ENCODE data around the gene LAMTOR4.

Gene LAMTOR4

GRCh38 chr7:100130608-100131453 is 17.9 kb upstream of the LAMTOR4 start:
- Histone ChIP-seq H3K4me2 (ENCODE audit: low read length) (peak overlapping the region; percentile 44), H3K79me2 (no peaks in the 10 kb centered on the region), H3K4me1 (peaks cover 3% of the 10 kb centered on the region), H3K9ac (no peak overlapping the region), H3K9me3 (ENCODE audit: control insufficient read depth, low read length) (no peaks in the 10 kb centered on the region), H3K36me3 (ENCODE audit: control insufficient read depth, insufficient read depth, low read length) (no peaks in the 10 kb centered on the region), H3K4me3 (ENCODE audit: low read depth, low read length) (no peak overlapping the region), H3K27me3 (ENCODE audit: control insufficient read depth, insufficient read depth, low read length) (no peaks in the 10 kb centered on the region), H2AFZ (peak overlapping the region; percentile 40), H3K27ac (no peak overlapping the region)
- TF ChIP-seq, protein P1, sequence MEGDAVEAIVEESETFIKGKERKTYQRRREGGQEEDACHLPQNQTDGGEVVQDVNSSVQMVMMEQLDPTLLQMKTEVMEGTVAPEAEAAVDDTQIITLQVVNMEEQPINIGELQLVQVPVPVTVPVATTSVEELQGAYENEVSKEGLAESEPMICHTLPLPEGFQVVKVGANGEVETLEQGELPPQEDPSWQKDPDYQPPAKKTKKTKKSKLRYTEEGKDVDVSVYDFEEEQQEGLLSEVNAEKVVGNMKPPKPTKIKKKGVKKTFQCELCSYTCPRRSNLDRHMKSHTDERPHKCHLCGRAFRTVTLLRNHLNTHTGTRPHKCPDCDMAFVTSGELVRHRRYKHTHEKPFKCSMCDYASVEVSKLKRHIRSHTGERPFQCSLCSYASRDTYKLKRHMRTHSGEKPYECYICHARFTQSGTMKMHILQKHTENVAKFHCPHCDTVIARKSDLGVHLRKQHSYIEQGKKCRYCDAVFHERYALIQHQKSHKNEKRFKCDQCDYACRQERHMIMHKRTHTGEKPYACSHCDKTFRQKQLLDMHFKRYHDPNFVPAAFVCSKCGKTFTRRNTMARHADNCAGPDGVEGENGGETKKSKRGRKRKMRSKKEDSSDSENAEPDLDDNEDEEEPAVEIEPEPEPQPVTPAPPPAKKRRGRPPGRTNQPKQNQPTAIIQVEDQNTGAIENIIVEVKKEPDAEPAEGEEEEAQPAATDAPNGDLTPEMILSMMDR (IDR thresholded peaks at IDR 0.05): peak; percentile 88

DNA sequence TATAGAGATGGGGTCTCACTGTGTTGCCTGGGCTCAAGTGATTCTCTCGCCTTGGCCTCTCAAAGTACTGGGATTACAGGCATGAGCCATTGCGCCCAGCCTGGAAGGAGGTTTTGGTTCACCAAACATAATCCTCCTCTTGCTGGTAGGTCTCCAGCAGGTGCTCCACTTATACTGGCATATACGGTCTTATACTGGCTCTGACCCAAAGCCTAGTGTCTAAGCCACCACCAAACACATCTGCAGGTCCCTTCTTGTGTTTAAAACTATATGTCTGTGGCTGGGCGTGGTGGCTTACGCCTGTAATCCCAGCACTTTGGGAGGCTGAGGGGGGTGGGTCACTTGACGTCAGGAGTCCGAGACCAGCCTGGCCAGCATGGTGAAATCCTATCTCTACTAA is 16.6 kb upstream of the LAMTOR4 start:
- Histone ChIP-seq H3K9ac (no peak overlapping the region), H3K4me1 (peaks cover 3% of the 10 kb centered on the region), H3K4me2 (ENCODE audit: low read length) (no peak overlapping the region), H3K9me3 (ENCODE audit: control insufficient read depth, low read length) (no peaks in the 10 kb centered on the region), H2AFZ (no peak overlapping the region), H3K36me3 (ENCODE audit: control insufficient read depth, insufficient read depth, low read length) (no peaks in the 10 kb centered on the region), H3K27me3 (ENCODE audit: control insufficient read depth, insufficient read depth, low read length) (no peaks in the 10 kb centered on the region), H3K27ac (no peak overlapping the region), H3K4me3 (ENCODE audit: low read depth, low read length) (no peak overlapping the region), H3K79me2 (no peaks in the 10 kb centered on the region)
- TF ChIP-seq, protein P1 (IDR thresholded peaks at IDR 0.05): no peak

DNA sequence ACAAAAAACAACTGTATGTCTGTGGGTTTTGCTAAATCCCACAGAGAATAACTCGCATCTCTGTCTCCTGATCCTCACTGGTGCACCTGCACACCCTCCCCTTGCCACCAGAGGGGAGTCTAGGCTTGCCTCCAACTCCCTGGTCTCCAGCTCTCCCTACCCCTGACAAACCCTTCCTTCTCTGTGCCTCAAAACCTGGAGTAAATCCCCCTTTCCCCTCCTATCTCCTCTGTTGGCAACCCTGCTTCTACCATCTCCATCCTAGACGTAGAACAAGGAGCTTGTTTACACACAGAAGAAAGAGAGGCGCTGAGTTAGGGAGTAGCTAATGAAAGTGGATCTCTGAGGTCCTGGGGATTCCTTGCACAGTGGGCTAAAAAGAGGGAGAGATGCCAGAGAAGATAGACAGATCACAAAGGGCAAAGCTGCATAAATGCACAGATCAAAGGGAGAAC is 16.0 kb upstream of the LAMTOR4 start:
- H3K9ac ChIP-seq: no peak overlapping the region
- no peaks in the 10 kb centered on the region for H3K9me3 ChIP-seq (ENCODE audit: control insufficient read depth, low read length)
- H2AFZ ChIP-seq: peak overlapping the region; percentile 10
- H3K4me3 ChIP-seq (ENCODE audit: low read depth, low read length): no peak overlapping the region
- peaks cover 3% of the 10 kb centered on the region for H3K4me1 ChIP-seq
- H3K27ac ChIP-seq: no peak overlapping the region
- no peaks in the 10 kb centered on the region for H3K27me3 ChIP-seq (ENCODE audit: control insufficient read depth, insufficient read depth, low read length)
- H3K36me3 ChIP-seq (ENCODE audit: control insufficient read depth, insufficient read depth, low read length): no peaks in the 10 kb centered on the region
- H3K4me2 ChIP-seq (ENCODE audit: low read length): no peak overlapping the region
- no peaks in the 10 kb centered on the region for H3K79me2 ChIP-seq
- TF ChIP-seq, protein P1 (IDR thresholded peaks at IDR 0.05): peak; percentile 92

DNA sequence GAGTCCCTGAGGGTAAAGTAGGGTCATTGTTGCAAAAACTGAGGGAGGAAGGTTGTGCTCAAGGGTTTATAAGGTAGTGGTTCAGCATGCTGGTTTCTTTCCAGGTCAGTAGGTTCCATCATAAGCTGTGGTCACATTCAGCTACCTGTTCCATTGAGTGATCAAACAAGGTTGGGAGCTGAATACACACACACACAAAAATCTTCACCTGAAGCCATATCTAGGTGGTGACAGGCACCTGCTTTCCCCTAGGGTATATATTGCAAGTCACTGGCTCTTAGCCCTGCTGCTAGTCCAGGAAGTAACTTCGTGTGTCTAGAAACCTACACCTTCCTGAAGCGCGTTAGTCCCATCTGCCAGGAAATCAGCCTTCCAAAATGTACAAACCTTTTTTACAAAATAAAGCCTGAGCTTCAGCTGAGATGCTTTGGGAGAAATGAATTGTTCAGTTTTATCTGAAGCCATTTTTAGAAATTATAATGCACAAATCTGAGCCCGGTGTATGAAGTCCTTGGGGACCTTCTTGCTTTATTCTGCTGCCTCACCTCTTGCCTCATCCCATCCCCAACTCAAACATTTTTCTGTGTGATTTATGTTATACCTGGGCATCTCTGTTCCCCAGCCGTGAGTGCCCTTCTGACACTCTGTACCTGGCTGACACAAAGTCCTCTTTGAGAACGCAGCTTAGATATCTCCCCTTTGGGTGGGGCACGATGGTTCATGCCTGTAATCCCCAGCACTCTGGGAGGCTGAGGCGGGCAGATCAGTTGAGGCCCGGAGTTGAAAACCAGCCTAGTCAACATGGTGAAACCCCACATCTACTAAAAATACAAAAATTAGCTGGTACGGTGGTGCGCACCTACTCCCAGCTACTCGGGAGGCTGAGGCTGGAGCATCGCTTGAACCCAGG is 10.6 kb upstream of the LAMTOR4 start:
- no peak overlapping the region for H3K27ac ChIP-seq
- H3K79me2 ChIP-seq: no peaks in the 10 kb centered on the region
- no peaks in the 10 kb centered on the region for H3K4me1 ChIP-seq
- H3K27me3 ChIP-seq (ENCODE audit: control insufficient read depth, insufficient read depth, low read length): no peaks in the 10 kb centered on the region
- H3K4me3 ChIP-seq (ENCODE audit: low read depth, low read length): no peak overlapping the region
- H3K4me2 ChIP-seq (ENCODE audit: low read length): no peak overlapping the region
- H2AFZ ChIP-seq: no peak overlapping the region
- TF ChIP-seq, protein P1 (IDR thresholded peaks at IDR 0.05): no peak
- H3K36me3 ChIP-seq (ENCODE audit: control insufficient read depth, insufficient read depth, low read length): no peaks in the 10 kb centered on the region
- no peak overlapping the region for H3K9ac ChIP-seq
- H3K9me3 ChIP-seq (ENCODE audit: control insufficient read depth, low read length): no peaks in the 10 kb centered on the region
